K562 treated with DMSO at 1 percent for 24 hours (cell line): Measurements from ENCODE around the gene F8A1. TPM values are rescaled to one million over a fixed set of nuclear protein-coding genes. Genes with fewer than 3 reads are reported as not detected.

Experiments
- total RNA-seq: library from RNA; unstranded; fragments of 300-600 nt; gene quantifications from 2 replicates; pipeline ENCODE4 v1.2.3, GENCODE V29; 2022; ENCODE audit warnings: low read depth; ENCODE audit not compliant: insufficient read depth

Gene F8A1
- total RNA-seq: not detected in 2 replicates

GRCh38 chrX:154886069-154886788 lies at the start of gene F8A1:
Gene F8A1 (plus strand): TSS chrX:154886355. CDS start chrX:154886375, 20 bp downstream.

Other genes with a start within 250 kb of the F8A1 start
- 37.7 and 42.0 TPM in 2 replicates for gene CTAG2, start 232.8 kb upstream of the F8A1 start, total RNA-seq
- gene GAB3, start 135.3 kb upstream of the F8A1 start, total RNA-seq: 9.6 and 10.8 TPM in 2 replicates
- 75.8 and 79.0 TPM in 2 replicates for gene DKC1, start 123.5 kb upstream of the F8A1 start, total RNA-seq
- gene MPP1, start 80.9 kb upstream of the F8A1 start, total RNA-seq: 209 and 211 TPM in 2 replicates
- gene SMIM9, start 51.7 kb upstream of the F8A1 start, total RNA-seq: not detected in 2 replicates
- gene F8, start 136.4 kb downstream of the F8A1 start, total RNA-seq: 4.1 TPM in 2 replicates
- 75.2 and 75.6 TPM in 2 replicates for gene FUNDC2, start 140.5 kb downstream of the F8A1 start, total RNA-seq
- 24.5 and 25.9 TPM in 2 replicates for gene CMC4, start 184.8 kb downstream of the F8A1 start, total RNA-seq
- 13.4 and 18.0 TPM in 2 replicates for gene MTCP1, start 184.8 kb downstream of the F8A1 start, total RNA-seq
- 12.1 and 12.3 TPM in 2 replicates for gene BRCC3, start 185.2 kb downstream of the F8A1 start, total RNA-seq